Left ventricle myocardium inferior (tissue), 1 donor: Measurements from ENCODE around the gene ZNF763. TPM values are rescaled to one million over a fixed set of nuclear protein-coding genes. Genes with fewer than 3 reads are reported as not detected.

Experiments used
- total RNA-seq: library from RNA; stranded (reverse); fragmentation: NEBNext Ultra II Directional; extraction: Animal tissue kit (Norgen Biotek cat#: 25700); gene quantifications from one replicate; pipeline ENCODE4 v1.2.1, GENCODE V29; 2021
- donor health status: DM: no; HTN: yes; CAD: no; lungs with severe emphysema.

Gene ZNF763
- total RNA-seq, 1 donor from 2014 or later: 3.1 TPM

Other genes with a start within 250 kb of the ZNF763 start
- gene ZNF823, start 226.1 kb upstream of the ZNF763 start, total RNA-seq: 3.3 TPM
- gene ZNF441, start 198.0 kb upstream of the ZNF763 start, total RNA-seq: 4.3 TPM
- 2.4 TPM for gene ZNF491, start 166.5 kb upstream of the ZNF763 start, total RNA-seq
- 3.7 TPM for gene ZNF440, start 150.8 kb upstream of the ZNF763 start, total RNA-seq
- gene ZNF439, start 116.3 kb upstream of the ZNF763 start, total RNA-seq: 4.8 TPM
- gene ZNF69, start 77.3 kb upstream of the ZNF763 start, total RNA-seq: 5.2 TPM
- gene ZNF700, start 39.9 kb upstream of the ZNF763 start, total RNA-seq: 3.3 TPM
- gene ZNF433, start 70.6 kb downstream of the ZNF763 start, total RNA-seq: 3.4 TPM
- 0.16 TPM for gene ZNF878, start 87.9 kb downstream of the ZNF763 start, total RNA-seq
- gene ZNF844, start 99.7 kb downstream of the ZNF763 start, total RNA-seq: 16.4 TPM
- 2.2 TPM for gene ZNF20, start 175.3 kb downstream of the ZNF763 start, total RNA-seq
- gene ZNF625, start 191.7 kb downstream of the ZNF763 start, total RNA-seq: 4.0 TPM
- gene ZNF136, start 198.1 kb downstream of the ZNF763 start, total RNA-seq: 5.6 TPM